SK-MEL-5 (cell line): ENCODE results near the gene GDI1. TPM values are rescaled to one million over a fixed set of nuclear protein-coding genes. Genes with fewer than 3 reads are reported as not detected.

ENCODE experiments used
- DNase-seq: peaks from one replicate; pipeline ENCODE4 v3.0.0-alpha.2; 2016; ENCODE audit warnings: low read depth, low spot score
- in situ Hi-C: cut with HindIII; loops from 2 replicates; pipeline ENCODE4 v1.10.0; 2016; ENCODE audit warnings: low sequenced_read_pairs, high pct_unique_total_duplicates, low pct_unique_long_range_greater_than_20kb
- total RNA-seq: library from RNA; depleted of rRNA; stranded (reverse); fragments of >200 nt; shearing (Covaris generic); gene quantifications from 2 replicates; pipeline ENCODE4 v1.2.3, GENCODE V29; 2014

Gene GDI1
- total RNA-seq, 1 experiment from 2014 or later: 48.8 TPM

DNA sequence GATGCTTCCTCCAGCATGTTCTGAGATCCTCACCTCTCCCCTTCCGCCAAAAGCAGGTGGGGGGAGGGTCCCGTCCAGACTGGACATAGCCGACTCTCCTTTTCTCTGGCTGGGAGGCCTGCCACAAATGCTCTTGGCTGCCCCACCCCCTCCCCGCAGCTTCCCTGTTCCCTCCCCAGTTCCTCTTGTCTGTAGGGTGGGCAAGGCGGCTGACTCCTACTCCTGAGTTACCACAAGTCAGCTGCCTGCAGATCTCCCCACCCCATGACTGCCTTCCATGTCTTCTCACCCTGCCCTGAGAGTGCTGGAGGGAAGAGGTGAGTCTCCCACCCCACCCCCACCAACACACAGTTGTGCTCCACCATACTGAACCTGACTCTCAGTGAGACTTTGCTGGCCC lies 5.6 kb upstream of the GDI1 start:
- in situ Hi-C loops: no loop called here
- DNase-seq: no peak

DNA sequence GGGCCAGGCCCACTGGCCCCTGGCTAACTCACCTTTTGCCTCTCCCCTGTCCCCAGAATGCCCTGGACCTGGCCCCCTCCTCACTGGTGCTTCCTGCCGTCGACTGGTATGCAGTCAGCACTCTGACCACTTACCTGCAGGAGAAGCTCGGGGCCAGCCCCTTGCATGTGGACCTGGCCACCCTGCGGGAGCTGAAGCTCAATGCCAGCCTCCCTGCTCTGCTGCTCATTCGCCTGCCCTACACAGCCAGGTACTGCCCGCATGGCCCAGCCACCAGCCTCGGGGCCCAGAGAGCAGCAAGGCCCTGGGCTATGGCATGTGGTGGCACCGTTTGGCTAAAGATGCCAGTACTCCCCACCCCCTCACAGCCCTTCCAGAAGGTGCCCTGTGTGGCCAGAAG lies 4.7 kb upstream of the GDI1 start:
- no peak for DNase-seq
- in situ Hi-C loops: no loop called here

DNA sequence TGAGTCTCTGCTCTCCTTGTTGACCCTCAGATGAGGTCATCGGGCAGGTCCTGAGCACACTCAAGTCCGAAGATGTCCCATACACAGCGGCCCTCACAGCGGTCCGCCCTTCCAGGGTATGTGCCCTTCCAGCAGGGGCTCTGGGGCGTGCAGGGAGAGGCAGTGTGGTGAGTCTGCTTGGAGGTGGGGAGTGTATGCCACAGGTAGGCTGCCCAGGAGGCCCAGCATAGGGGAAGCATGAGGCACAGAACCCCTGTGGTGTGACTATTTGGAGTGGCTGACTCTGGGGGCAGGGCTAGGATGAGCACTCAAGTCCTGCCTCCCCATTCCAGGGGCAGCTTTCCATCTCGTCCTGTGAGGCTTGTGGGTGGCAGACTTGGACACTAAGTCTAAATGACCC lies 3.3 kb upstream of the GDI1 start:
- DNase-seq: no peak
- in situ Hi-C loops: no loop called here

DNA sequence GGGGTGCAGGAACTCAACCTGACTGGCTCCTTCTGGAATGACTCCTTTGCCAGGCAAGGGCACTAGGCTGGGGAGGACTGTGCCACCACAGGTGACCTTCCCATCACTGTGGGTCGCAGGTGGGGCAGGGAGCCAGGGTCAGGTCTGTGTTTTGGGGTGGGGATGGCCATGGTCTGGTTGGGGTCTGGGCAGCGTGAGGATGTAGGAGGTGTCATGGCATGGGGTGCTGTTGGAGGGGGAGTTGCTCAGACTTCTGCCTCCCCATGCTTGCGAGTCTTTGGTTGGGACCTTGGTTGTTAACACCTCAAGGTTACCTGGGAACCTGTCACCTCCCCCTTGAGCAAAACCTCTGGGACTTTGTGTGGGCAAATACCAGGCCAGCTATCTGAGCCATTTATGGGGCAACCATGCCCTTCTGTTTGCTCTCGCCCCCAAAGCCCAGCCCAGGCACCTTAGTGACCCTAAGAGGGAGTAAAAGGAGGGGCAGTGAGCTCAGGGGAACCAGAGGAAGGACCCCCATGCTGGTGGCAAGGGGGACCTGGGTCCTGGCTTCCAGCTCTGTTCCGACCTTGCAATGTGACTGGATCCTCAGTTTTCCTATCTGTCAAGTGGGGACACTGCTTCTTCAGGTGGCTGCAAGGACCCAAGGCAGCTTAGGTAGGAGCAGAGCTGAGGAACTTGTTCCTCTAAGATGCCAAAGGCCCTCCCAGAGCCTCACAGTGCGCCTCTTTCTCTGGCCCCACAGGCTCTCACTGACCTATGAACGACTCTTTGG lies 2.4 kb upstream of the GDI1 start:
- in situ Hi-C loops: no loop called here
- DNase-seq: no peak

DNA sequence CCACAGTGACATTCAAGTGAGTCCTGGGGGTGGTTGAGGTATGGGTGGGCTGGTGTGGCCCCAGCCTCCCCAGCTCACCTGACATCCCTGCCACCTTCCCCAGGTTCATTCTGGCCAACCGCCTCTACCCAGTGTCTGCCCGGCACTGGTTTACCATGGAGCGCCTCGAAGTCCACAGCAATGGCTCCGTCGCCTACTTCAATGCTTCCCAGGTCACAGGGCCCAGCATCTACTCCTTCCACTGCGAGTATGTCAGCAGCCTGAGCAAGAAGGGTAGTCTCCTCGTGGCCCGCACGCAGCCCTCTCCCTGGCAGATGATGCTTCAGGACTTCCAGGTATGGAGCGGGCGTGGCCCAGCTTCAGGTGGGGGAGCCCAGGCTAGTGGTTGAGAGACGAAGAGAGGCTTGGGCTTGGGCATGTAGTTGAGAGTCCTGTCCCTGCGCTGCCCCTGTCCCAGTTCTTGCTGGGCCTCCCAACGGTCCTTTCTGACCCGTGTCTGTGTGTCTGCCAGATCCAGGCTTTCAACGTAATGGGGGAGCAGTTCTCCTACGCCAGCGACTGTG lies 1.7 kb upstream of the GDI1 start:
- DNase-seq: no peak
- in situ Hi-C loops: no loop called here

DNA sequence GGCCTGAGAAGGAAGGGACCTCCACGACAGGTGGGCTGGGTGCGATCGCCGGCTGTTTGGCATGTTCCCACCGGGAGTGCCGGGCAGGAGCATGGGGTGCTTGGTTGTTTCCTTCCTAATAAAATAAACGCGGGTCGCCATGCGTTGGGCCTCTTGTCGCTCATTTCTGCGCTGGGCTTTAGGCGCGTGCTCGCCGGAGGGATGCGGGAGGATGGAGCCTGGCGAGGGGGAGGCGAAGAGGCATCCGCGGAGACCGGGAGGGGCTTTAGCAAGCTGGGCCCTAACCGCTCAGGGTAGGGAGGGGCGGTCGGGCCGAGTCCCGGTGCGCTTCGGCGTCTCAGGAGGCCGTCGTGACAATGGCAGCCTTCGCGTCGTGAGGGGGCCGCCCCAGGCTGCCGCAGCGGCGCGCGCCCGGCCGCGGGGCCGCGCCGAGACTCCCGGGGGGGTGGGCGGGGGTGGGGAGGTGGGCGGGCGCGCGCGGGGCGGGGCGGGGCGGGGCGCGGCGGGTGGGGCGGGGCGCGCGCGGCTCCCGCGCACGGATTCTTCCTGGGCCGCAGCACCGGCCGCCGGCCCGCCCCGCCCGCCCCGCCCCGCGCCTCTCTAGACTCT lies 476 bp upstream of the GDI1 start:
- in situ Hi-C loops: no loop called here
- DNase-seq: no peak

DNA sequence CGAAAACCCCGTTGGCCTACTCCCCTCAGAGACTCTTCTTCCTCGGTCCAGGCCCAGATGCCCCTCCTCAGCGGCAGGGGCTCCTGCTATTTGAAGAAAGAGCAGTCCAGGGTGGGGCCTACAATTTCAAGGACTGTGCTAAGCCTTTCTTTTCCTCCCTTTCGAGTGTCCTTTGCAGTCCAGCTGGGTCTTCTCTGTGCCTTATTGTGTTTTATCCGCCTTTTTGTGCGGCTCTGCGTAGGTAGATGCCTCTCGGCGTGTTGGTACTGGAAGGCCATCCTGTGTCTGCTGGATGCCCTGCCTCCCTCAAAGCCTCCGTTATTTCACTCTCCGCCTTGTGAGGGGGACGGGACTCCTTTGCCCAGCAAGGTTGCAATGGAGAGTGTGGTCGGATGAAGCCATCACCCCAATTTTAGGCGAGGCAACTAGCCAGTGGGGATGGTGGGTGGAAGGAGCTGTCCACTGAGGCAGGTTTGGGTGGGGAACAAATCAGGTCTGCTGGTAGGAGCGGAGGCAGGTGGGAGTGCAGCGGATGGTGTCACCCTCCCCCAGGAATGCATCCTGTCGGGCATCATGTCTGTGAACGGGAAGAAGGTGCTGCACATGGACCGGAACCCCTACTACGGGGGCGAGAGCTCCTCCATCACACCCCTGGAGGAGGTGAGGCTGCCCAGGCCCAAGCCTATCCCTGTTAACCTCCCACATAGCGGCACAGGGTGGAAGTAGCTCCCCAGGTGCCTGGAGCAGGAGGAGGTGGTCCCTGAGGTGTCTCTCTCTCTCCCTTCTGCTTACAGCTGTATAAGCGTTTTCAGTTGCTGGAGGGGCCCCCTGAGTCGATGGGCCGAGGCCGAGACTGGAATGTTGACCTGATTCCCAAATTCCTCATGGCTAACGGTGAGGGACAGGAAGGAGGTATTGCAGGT lies 1.3 kb downstream of the GDI1 start:
- no peak for DNase-seq
- in situ Hi-C loops: no loop called here

DNA sequence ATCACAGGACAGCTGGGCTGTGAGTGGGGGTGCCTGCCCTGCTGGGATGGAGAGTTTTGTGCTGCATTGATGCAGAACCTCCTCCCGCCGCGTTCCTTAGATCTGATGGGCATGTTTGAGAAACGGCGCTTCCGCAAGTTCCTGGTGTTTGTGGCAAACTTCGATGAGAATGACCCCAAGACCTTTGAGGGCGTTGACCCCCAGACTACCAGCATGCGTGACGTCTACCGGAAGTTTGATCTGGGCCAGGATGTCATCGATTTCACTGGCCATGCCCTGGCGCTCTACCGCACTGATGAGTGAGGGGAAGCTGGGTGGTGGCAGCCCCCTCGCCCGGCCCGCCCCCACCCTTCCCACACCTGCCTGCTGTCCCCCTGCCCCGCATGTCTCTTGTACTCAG lies 2.9 kb downstream of the GDI1 start:
- no peak for DNase-seq
- in situ Hi-C loops: no loop called here

DNA sequence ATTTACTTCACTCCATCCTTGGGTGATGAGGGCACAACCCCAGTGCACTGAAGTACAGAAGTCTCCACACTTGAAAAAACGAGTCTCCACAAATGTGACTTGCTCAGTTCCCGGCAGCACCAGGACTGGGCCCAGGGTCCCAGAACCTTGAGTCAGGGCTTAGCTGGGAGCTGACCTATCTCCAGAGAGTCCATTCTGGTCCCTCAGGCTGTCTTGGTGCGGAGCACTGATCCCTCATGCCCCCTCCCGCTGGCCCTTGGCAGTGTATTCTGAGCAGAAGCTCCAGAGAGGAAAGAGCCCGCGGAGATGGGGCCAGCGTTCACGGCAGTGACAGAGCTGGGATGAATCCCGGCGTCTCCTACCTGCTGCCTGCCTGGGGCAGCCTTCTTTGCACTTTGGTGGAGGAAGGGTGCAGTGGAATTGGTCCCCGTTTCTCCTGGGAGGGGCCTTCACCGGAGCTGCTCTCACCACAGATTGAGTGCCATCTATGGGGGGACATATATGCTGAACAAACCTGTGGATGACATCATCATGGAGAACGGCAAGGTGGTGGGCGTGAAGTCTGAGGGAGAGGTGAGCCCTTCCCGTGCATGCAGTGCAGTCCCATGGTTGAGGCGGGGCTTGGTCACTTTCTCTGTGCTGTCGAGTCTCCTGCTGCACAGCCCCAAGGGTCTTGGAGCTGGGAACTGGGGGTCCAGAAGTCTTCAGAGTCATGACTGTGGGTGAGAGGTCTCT lies 3.8 kb downstream of the GDI1 start:
- in situ Hi-C loops: no loop called here
- no peak for DNase-seq

DNA sequence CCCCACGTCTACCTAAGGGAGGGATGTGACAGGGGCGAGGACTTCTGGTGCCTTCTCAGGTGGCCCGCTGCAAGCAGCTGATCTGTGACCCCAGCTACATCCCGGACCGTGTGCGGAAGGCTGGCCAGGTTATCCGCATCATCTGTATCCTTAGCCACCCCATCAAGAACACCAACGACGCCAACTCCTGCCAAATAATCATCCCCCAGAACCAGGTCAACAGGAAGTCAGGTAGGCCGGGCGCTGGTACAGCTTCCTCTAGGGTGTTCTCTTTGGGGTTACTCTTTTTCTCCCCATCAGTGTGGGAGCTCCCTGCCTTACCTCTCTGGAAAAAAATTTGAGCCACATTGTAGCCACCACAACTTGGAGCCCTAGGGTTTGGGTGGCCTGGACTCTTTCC lies 4.6 kb downstream of the GDI1 start:
- in situ Hi-C loops: no loop called here
- no peak for DNase-seq

DNA sequence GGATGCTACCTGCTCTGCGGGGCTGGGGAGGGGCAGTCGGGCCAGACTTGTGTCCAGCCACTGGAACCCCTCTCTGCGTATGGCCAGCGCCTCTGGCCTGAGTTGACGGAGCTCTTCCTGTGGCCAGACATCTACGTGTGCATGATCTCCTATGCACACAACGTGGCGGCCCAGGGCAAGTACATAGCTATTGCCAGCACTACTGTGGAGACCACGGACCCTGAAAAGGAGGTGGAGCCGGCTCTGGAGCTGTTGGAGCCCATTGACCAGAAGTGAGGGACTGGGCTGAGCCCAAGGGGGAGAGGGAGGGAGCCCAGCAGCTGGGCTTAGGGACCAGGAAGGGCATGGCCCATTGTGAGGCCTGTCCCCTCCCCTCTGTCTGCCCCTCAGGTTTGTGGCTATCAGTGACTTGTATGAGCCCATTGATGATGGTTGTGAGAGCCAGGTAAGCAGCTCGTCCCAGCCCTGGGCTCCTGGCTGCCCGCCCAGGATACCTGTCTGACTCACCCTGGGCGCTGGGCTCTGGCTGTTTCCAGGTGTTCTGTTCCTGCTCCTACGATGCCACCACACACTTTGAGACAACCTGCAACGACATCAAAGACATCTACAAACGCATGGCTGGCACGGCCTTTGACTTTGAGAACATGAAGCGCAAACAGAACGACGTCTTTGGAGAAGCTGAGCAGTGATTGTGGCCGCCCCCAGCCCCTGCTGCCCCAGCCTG lies 5.2 kb downstream of the GDI1 start:
- in situ Hi-C loops: no loop called here
- DNase-seq: no peak

DNA sequence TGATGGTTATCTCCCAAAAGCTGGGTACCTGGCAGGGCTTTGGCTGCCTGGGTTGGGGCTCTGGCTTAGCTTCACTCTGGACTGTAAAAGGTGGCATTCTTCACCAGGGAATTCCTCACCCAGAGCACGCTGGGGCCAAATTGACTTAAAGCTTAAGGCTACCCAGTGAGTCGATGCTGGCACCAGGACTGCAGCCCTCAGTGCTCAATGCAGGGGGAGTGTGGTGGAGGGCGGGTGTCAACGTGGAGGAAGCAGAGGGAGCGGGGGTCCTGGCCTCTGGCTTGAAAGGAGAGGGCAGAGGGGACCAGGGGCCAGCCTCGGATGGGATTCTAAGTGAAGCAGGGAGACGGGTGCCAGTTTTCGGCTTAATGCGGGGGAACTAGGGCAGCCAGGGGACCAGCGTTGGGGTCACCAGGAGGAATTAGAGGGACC lies 6.5 kb downstream of the GDI1 start:
- in situ Hi-C loops: no loop called here
- DNase-seq: no peak

DNA sequence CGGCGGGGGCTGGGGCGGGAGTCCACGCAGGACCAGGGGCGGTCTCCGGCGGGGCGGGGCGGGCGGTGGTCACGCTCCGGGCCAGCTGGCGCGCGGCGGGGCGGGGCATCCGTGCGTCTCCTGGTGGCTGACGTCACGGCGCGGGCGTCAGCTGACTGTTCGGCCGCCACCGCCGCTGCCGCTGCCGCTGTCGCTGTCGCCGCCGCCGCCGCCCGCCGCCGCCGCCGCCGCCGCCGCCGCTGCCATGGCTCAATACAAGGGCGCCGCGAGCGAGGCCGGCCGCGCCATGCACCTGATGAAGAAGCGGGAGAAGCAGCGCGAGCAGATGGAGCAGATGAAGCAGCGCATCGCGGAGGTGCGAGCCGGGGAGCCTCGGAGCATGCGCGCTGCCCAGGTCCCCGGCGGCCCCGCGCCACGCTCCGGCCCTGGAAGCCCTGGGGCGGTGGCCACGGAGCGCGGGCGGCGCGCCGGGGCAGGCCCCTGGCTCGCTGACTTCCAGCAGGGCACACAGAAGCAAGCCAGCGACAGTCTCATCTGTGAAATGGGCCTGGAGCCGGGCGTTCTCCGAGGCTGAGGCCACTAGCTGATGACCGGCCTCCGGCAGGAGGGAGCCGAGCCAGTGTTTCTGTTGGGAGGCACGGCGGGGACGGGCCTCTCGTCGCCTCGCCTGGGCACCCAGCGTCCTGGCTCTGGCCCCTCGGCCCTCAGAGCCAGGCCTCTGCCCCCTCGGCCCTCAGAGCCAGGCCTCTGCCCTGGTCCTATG lies 7.2 kb downstream of the GDI1 start, which contains the start of gene FAM50A:
FAM50A (plus strand) TSS at position 150 of the 763 bp plus-strand sequence; CDS start at position 245, 95 bp downstream.
- DNase-seq: peak; percentile 60
- in situ Hi-C loops: no loop called here

DNA sequence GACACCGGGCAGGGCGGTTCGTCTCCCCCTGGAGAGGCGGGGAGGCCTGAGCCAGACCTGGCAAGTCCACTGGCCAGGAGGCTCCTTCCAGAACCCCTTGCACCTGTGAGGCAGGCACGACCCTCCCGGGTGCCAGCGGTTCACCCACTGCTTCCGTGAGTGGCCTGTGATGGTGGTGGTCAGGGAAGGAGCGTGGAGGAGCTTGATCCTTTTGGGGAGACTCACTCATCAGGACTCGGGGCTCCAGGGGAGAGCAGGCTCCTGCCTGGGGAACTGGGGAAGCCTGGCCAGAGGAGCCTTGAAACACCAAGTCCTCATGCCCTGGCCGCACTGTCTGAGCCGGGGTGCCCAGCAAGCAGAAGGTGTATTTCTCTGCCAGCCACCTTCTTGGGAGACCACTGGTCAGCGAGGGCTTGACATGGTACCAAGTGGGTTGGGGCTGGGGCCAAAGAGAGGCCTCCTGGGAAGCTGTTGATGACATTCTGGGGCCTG lies 7.8 kb downstream of the GDI1 start:
- no peak for DNase-seq
- in situ Hi-C loops: no loop called here

DNA sequence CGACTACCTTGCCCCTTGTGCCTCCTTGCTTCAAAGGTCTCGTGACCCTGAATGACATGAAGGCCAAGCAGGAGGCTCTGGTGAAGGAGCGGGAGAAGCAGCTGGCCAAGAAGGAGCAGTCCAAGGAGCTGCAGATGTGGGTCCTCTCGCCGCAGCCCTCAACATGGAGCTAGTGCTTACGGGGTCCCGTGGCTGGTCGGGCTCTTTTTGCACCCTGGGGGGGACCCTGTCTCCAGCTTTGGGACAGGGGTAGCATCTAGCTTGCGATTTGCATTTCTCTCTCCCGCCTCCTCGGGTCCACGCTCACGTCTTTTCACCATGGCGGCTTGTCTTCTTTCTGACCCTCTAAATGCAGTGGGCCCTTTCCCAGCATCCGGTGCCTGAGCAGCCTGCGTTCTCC lies 8.8 kb downstream of the GDI1 start:
- in situ Hi-C loops: no loop called here
- no peak for DNase-seq

DNA sequence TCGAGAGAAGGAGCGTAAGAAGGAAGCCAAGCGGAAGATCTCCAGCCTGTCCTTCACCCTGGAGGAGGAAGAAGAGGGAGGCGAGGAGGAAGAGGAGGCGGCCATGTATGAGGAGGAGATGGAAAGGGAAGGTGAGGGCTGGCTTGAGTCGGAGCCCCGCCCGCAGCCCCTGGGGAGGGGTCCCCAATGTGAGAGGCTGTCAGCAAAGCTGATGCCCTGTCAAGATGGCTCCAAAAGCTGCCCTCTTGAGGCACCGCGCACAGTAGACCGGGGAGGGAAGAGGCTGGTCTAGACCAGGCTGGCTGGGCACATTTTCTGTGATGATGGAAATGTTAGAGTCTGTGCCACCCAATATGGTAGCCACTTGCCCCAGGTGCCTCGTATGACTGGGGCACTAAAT lies 9.5 kb downstream of the GDI1 start:
- DNase-seq: no peak
- in situ Hi-C loops: no loop called here
